Spinal cord (tissue), 10 donors: ENCODE data around the gene UBE2R2. TPM values are rescaled to one million over a fixed set of nuclear protein-coding genes. Genes with fewer than 3 reads are reported as not detected.
"Not testable (repeated sequence)": the region's sequence is repeated elsewhere in the genome, so short reads cannot be mapped to it uniquely, and the experiment has no call there.

Experiments
- DNase-seq, 6 donors: peaks; one replicate each; pipeline versions ENCODE4 v3.0.0 to v3.0.0-alpha.2; 2013 to 2015; ENCODE audit warnings: low spot score in 6 of 6, low read depth in 4 of 6
- H3K27ac ChIP-seq: one replicate; pipeline ENCODE4 v1.5.1; 2013; ENCODE audit warnings: low read depth, low read length, control low read depth
- H3K27me3 ChIP-seq: one replicate; pipeline ENCODE4 v1.6.1; 2013; ENCODE audit warnings: low read length; ENCODE audit not compliant: control insufficient read depth, insufficient read depth
- H3K36me3 ChIP-seq: one replicate; pipeline ENCODE4 v1.6.1; 2013; ENCODE audit warnings: low read length; ENCODE audit not compliant: control insufficient read depth, insufficient read depth
- H3K4me1 ChIP-seq: one replicate; pipeline ENCODE4 v1.6.1; 2013; ENCODE audit warnings: low read length; ENCODE audit not compliant: control insufficient read depth, insufficient read depth
- H3K4me3 ChIP-seq: one replicate; pipeline ENCODE4 v1.5.1; 2013; ENCODE audit warnings: low read depth, low read length, control low read depth
- H3K9me3 ChIP-seq: one replicate; pipeline ENCODE4 v1.6.1; 2013; ENCODE audit warnings: low read length; ENCODE audit not compliant: control insufficient read depth, insufficient read depth
- WGBS: methylation state at CpG from one replicate; pipeline ENCODE4 v1.1.5; 2013; ENCODE audit warnings: missing lambda C conversion rate; ENCODE audit not compliant: insufficient coverage; 5-methylcytosine and 5-hydroxymethylcytosine counted together
- long read RNA-seq, 4 donors: transcript quantifications; one replicate each; lab custom pipeline, GENCODE V29; 2026
- polyA plus RNA-seq, 2 donors: library from polyadenylated mRNA; unstranded; fragments of 120-200 nt; gene quantifications; one replicate each; pipeline ENCODE4 v1.2.1, GENCODE V29; 2013; ENCODE audit not compliant: insufficient read length in 2 of 2
- total RNA-seq, 2 donors: library from RNA; depleted of rRNA in 1 of 2; stranded (reverse); fragments of 120-200 nt in 1 of 2; fragments of >200 nt in 1 of 2; gene quantifications; one replicate each; pipeline versions ENCODE4 v1.2.3 to v1.2.4, GENCODE V29; 2013 to 2014
- donor health status: healthy.

UBE2R2 gene, protein sequence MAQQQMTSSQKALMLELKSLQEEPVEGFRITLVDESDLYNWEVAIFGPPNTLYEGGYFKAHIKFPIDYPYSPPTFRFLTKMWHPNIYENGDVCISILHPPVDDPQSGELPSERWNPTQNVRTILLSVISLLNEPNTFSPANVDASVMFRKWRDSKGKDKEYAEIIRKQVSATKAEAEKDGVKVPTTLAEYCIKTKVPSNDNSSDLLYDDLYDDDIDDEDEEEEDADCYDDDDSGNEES
- total RNA-seq (10 to 100 TPM; 24.2 to 27.4 TPM), polyA plus RNA-seq (10 to 100 TPM; 59.4 to 68.4 TPM)
- long read RNA-seq, donor 1, full-length matches to known transcripts, result 25 of 126 reads
- long read RNA-seq, donor 1, partial matches to known transcripts, result 101 of 126 reads
- long read RNA-seq, donor 1, other reads (novel, unspliced or antisense), result 0 of 126 reads
- long read RNA-seq, donor 2, full-length matches to known transcripts, result 17 of 27 reads
- long read RNA-seq, donor 2, partial matches to known transcripts, result 10 of 27 reads
- long read RNA-seq, donor 2, other reads (novel, unspliced or antisense), result 0 of 27 reads
- long read RNA-seq, donor 3, full-length matches to known transcripts, result 20 of 31 reads
- long read RNA-seq, donor 3, partial matches to known transcripts, result 11 of 31 reads
- long read RNA-seq, donor 3, other reads (novel, unspliced or antisense), result 0 of 31 reads
- long read RNA-seq, donor 4, full-length matches to known transcripts, result 29 of 134 reads
- long read RNA-seq, donor 4, partial matches to known transcripts, result 105 of 134 reads
- long read RNA-seq, donor 4, other reads (novel, unspliced or antisense), result 0 of 134 reads

DNA sequence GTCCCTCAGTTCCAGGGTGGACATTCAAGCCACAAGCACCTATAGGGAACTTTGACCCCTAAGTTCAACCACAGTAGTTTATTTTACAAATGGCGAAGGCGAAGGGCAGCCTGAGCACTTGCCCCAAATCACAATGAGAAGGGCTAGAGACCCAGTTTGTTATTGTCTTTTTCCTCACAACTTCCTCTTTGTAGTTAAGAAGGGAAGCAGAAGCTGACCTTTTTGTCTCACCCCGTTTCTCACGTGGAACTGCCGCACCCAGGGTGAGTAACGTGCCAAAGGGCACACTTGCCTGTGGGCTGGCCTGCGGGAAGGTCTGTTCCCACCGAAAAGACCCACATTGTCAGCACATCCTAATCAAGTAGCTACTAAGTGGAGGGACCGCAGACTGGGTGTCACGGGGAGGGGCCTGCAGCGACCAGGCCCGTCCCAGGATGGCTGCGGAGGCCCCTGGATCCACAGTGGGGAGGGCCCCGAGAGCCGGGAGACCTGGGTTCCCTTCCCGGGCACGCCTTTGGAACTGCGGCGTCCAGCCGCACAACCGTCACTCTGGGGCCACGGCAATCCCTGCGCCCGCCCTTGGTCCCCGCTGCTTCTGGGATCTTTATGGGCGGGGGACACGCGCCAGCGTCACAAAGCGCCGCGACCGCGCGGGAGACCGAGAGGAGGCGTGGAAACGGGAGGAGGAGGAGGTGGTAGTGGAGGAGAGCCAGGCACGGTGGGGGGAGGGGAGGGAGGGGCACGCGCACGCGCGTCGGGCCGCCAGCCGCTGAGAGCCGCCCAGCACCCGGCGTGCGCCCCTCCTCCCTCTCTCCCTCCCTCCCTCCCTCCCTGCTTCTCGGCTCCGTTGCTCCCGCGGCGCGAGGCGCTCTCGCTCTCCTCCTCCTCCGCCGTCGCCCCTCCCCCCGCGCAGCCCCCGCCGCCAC is at the start of gene UBE2R2:
TSS of gene UBE2R2 (plus strand) at position 834 of the 926 bp plus-strand sequence. CDS start 598 bp downstream, outside the sequence.
- Histone ChIP-seq H3K27ac (peak within 1 kb of the TSS; percentile 98), H3K27me3 (no peaks in the 10 kb centered on the region), H3K4me1 (peaks cover 18% of the 10 kb centered on the region), H3K9me3 (no peaks in the 10 kb centered on the region), H3K36me3 (no peaks in the 10 kb centered on the region), H3K4me3 (peak within 1 kb of the TSS; percentile 92)
- peak; percentile 78 to 98 (median 87) for DNase-seq
- under 1% methylated on average over 38 of the region's 66 CpGs for WGBS

DNA sequence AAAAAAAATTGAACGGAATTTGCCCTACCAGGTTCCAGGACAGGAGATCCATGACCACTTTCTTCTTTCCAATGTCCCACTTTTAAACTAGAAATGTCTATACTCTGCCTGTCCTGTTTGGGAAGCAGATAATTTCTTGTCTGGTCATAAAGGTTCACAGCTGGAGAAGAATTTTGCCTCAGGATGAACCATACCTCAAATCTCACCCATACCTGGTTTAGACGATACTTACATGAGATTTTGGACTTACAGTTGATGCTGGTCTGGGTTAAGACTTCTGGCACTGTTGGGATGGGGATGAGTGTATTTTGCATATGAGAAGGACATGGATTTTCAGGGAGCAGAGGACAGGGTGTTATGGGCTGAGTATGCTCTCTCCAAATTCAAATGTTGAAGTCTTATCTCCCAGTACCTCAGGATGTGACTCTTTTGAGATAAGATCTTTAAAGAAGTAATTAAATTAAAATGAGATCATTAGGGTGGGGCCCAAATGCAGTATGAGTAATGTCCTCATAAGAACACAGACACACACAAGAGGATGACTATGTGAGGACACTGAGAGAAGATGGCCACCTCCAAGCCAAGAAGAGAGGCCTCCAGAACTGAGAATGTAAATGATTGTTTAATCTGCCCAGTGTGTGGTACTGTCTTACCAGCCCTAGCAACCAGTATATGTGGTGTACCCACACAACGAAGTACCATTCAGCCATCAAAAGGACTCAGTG is 46.6 kb upstream of the UBE2R2 start:
- not testable (repeated sequence) for H3K9me3 ChIP-seq, H3K27me3 ChIP-seq, H3K27ac ChIP-seq, H3K4me1 ChIP-seq, H3K4me3 ChIP-seq, H3K36me3 ChIP-seq, DNase-seq
- WGBS, result no CpG with 5 or more reads among the region's 3 CpGs

DNA sequence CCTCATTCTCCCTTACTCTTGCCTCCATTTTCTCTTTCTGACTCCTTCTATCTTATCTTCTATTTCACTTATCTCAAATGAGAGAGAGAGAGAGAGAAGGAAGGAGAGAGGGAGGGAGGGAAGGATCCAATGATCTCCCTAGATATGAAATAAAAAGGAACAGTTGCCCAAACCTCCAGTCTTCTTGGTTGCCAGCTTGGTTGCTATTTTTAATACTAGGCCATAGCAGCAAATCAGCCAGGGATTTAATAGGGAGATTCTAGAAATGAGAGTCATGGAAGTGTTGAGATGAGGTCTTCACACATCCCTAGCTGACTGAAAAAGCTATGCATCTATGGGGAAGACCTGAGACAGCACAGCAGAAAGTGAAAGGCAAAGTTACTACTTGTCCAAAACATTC is 43.8 kb upstream of the UBE2R2 start:
- H3K9me3 ChIP-seq, H3K27me3 ChIP-seq, H3K27ac ChIP-seq, H3K4me1 ChIP-seq, H3K36me3 ChIP-seq, H3K4me3 ChIP-seq, DNase-seq: not testable (repeated sequence)

DNA sequence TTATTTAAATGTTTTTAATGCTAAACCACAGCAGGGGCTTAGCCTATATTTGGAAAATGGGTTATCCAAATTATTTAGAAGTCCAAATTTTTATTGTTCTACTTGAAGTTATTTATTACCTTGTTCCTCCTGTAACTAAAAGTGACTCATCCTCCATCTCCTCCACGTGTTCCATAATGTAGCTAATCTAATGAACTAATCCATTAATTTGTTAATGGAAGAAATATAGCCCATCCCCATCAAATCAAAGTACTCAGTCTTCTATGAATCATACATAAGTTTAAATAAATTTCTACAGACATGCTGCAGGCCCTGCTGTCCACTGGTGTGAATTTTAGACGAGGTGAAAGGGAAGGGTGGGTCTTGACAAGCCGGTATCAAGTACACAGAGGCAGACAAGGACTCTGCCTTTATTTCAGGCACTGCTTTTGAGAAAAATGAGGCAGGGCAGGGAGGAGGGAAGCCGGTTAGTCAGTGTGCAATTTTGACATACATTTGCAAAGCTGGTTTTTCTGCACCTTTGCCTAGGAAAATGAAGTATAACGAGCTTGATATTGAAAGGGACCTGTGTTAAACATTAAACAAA is 42.8 kb upstream of the UBE2R2 start:
- H3K4me3 ChIP-seq, H3K9me3 ChIP-seq, H3K27ac ChIP-seq, H3K36me3 ChIP-seq, H3K4me1 ChIP-seq, H3K27me3 ChIP-seq, DNase-seq: not testable (repeated sequence)
- 79% methylated on average over 2 of the region's 5 CpGs for WGBS

DNA sequence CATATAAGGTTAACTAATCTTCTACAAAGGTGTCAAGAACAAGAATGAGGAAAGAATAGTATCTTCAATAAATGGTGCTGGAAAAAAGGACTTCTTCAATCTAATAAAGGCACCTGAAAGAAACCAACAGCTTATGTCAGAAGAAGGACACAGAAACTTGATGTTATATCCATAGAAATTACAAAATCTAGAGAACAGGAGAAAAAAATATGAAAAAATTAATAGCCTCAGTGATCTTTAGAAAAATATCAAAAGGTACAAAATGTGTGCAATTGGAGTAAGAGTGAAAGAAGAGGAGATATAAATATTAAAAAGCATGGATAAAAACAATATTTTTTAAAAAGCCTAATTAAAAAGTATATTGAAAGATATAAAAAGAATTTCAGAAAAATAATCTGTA is 40.4 kb upstream of the UBE2R2 start:
- no peak overlapping the region for H3K27ac ChIP-seq
- no peak overlapping the region for H3K4me3 ChIP-seq
- no peaks in the 10 kb centered on the region for H3K4me1 ChIP-seq
- H3K27me3 ChIP-seq, result no peaks in the 10 kb centered on the region
- H3K36me3 ChIP-seq, result no peaks in the 10 kb centered on the region
- no peaks in the 10 kb centered on the region for H3K9me3 ChIP-seq
- no peak for DNase-seq

DNA sequence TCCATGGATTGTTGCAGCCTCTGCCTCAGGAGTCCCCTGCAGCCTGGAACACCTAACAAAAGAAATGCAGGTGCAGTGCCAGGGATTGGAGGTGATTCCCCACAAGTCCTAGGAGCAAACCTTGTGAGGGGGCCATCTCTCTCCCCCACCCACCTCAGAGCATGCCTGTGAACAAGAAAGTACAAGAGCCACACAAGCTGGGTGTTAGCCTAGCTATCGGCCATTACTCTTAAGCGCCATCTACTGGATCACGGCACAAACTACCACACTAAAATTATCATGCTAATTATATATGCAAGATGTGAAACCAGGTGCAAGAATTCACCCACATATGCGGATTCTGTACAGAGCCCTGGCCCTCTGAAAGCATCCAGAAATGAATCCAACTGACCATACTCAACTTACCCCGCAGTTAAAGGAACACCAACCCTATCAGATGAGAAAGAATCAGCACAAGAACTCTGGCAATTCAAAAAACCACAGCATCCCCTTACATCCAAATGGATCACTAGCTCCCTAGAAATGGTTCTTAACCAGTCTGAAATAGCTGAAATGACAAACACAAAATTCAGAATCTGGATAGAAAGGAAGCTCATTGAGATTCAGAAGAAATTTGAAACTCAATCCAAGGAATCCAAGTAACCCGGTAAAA is 38.1 kb upstream of the UBE2R2 start:
- H3K27me3 ChIP-seq, result no peaks in the 10 kb centered on the region
- no peaks in the 10 kb centered on the region for H3K4me1 ChIP-seq
- WGBS, result 0% methylated on average over 4 of the region's 6 CpGs
- H3K27ac ChIP-seq, result no peak overlapping the region
- peak in 5 of 6 donors; percentile 19 to 86 (median 30) for DNase-seq
- H3K9me3 ChIP-seq, result no peaks in the 10 kb centered on the region
- H3K4me3 ChIP-seq, result no peak overlapping the region
- H3K36me3 ChIP-seq, result no peaks in the 10 kb centered on the region

DNA sequence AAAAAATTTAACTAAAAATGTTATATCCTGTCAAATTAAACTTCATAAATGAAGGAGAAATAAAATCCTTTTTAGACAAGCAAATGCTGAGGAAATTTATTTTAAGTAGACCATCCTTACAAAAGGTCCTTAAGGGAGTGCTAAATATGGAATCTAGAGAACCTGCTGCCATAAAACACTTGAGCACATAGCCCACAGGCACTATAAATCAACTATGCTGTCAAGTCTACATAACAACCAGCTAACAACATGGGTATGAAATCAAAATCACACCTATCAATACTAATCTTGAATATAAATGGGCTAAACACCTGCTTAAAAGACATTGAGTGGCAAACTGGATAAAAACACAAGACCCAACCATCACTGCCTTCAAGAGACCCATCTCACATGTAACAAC is 36.7 kb upstream of the UBE2R2 start:
- H3K9me3 ChIP-seq, result no peaks in the 10 kb centered on the region
- H3K4me1 ChIP-seq, result no peaks in the 10 kb centered on the region
- no peaks in the 10 kb centered on the region for H3K27me3 ChIP-seq
- H3K4me3 ChIP-seq, result no peak overlapping the region
- no peak overlapping the region for H3K27ac ChIP-seq
- H3K36me3 ChIP-seq, result no peaks in the 10 kb centered on the region
- DNase-seq, result no peak

DNA sequence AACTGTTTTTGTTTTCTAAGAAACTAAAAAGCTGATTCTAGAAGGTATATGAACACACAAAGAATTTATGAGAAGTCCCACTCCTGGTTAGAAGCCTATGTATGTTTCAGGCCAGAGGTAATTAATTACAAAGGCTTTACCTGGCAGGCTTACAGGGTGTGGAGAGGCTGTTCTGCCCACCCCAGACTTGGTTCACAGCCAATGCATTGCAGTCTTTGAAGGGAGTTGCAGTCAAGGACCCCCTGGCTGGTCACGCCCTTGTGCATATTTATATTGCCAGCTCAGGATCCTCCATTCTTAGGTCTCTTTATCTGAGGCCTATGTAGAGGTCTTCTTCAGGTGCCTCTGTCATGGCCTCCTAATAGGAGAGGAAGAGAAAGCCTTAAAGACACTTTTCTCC is 35.2 kb upstream of the UBE2R2 start:
- WGBS, result no CpG with 5 or more reads among the region's 1 CpG
- Histone ChIP-seq H3K4me3 (no peak overlapping the region), H3K36me3 (no peaks in the 10 kb centered on the region), H3K27me3 (no peaks in the 10 kb centered on the region), H3K9me3 (no peaks in the 10 kb centered on the region), H3K27ac (no peak overlapping the region), H3K4me1 (no peaks in the 10 kb centered on the region)
- no peak for DNase-seq
